LoVo (cell line): ENCODE results near the gene CCRL2.
"Not testable (repeated sequence)": the region's sequence is repeated elsewhere in the genome, so short reads cannot be mapped to it uniquely, and the experiment has no call there.

Source experiments
- DNase-seq: peaks from one replicate; pipeline ENCODE4 v3.0.0-alpha.2; 2016; ENCODE audit warnings: low spot score

CCRL2 gene

DNA sequence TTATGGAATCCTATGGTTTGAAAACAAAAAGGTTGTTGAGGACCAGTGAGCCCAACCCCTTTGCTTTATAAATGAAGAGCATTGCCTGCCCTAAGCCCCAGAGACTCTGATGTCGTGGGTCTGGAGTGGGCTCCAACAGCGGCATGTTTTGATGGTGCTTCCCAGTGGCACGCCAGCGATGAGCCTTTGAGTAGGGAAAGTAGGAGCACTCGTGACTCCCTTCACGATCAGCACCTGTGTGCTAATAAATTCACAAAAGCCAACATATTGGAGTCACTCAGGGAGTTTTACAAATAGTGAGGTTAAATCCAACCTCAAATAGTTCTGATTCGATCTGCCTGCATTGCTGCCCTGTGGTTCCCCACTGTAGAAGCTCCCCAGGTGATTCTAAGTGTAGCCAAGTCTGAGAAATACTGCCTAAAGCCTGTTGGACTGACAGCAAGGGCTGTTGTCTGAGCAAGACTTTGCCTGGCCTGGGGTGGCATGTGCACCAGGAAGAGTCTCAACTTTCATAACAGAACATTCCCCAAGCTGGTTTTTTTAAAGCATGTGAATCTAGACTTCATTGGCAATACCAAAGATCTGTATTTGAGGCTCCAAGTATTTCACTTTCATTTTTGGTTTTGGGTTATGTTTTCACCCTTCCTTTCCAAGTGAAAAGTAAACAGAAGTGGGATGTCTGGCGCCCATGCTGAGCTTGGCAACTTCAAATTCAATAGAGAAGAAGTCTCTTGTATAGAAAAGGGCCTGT, 26.4 kb upstream of the CCRL2 start:
- no peak for DNase-seq

DNA sequence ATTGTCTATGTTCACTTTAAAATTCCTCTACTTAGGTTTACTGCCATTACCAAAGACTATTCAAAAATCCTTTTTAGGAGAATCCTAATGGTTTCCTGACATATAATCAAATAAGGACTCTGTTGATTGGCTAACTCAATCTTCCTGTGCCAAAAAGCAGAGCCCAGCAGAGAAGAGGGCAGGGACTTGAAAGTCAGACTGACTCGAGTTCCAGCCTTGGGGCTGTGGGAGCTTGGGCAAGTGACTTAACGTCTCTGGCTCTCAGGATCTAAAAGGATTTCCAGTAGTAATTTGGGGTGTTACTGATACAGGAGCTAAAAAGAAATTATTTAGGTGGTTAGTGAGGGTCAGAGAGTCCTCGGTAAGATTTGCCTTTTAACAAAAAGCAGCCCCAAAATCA, 25.4 kb upstream of the CCRL2 start:
- no peak for DNase-seq

DNA sequence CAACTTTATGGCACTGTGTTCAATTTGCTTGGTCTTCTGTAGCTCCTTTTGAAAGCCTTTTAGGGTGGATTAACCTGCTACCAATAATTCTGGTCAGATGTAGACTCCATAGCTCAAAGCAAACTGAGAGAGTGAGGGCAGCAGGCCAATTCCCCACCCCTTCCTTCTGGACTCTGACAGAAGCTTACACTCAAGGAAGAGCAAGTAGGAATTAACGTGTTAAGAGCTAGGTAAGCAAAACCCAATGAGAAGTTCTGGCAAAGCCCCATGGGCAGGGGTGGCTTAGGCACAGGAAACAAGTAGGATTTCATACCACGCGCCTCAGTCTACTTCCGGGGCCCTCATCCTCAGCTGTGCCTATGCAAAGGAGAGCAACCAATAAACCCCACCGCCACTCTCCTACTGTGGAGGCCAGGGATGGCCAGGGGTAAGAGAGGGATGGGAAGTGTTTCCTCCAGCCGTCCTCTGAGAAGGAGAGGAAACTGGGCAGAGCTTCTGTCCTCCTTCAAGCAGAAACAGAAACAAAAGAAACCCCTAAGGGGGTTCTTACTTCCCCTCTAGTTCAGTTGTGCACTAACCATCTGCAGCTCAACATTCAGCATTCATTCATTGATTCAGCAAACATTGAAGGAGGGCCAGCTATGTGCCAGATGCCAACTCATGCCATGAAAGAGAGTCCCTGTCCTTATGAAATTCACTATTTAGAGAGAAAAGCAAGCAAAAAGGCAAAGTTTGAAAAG, 23.7 kb upstream of the CCRL2 start:
- no peak for DNase-seq

DNA sequence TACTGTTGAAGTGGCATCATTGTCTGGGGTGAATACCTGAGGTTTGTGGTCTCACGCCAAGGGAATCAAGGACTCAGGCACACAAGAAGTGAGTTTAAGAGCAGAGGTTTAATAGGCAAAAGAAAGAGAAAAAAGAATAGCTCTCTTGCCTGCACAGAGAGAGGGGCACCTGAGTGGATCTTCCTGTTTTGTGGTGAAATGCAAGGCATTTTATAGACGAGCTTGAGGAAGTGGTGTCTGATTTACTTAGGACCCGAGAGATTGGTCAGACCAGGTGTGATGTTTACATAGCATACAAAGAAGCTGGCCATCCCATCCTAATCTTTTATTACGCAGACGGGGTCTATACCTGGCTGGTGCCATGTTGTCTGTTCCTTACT, 23.1 kb upstream of the CCRL2 start:
- no peak for DNase-seq

DNA sequence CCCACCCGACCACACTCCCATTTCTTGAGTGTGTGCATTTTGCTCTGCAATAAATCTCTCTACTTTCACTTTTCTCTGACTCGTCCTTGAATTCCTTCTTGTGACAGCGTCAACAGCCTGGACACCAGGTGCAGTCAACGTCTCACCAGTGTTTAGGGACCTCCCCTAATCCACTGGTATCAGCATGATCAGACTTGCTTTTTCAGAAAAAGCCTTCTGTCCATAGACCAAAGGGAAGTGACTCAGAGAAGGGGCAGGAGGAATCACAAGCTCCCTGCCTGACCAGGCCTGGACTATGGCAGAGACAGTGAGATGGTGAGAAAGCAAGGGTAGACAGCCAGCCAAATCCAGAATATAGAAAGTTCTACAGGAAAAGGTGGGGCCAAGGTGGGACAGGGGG, 20.9 kb upstream of the CCRL2 start:
- peak; percentile 53 for DNase-seq

DNA sequence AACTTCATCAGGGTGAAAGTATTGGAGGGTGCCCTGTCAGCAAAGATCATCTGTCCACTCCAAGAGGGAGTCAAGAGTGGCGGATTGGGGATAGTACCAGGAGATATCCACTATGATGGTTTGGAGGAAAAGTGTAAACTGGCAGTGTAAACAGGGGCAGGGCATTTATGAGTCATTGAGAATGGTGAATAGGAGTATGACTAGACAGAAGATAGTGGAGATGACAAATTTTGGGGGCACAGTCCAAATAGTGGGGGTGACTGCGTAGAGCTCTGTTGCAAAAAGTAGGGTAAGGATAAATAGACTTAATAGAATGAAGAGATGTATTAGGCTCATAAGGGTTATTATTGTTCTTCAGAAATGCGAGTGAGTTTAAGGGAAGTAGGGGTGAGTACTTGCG, 18.2 kb upstream of the CCRL2 start:
- DNase-seq, result not testable (repeated sequence)

DNA sequence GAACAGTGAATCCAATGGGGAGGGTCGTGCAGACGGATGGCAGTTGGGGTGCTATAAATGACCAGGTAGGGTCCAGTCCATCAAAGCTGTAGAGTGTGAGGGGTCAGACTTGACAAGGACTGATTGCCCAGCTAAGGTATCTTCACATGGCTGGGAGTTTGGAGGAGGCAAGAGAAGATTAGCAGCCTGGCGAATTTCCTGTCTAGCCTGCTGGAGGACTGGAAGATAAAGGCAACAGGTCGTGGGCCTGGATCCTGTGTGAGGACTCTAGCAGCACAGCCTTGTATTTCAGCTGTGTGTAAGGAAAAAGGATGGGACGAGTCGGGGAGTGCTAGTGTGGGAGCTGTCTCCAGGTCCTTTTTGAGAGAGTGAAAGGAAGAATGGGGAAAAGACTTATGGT, 17.8 kb upstream of the CCRL2 start:
- DNase-seq, result no peak

DNA sequence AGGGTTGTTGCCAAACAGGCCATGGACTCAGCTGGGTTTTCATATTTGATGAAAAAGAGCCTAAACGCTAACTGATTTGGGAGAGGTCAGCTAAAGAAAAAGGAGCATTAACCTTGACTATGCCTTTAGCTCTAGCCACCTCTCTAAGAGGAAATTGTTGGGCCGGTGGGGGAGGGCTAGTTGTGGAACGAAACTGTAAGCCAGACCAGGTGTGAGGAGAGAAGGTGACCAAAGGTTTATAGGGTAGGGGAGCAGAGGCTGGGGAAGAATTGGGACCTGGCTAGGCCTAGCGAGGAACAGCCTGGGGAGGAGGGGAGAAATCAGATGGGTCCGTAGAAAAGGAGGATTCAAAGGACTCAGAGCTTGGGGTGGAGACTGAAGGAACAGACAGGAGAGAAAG, 15.5 kb upstream of the CCRL2 start:
- DNase-seq, result not testable (repeated sequence)

DNA sequence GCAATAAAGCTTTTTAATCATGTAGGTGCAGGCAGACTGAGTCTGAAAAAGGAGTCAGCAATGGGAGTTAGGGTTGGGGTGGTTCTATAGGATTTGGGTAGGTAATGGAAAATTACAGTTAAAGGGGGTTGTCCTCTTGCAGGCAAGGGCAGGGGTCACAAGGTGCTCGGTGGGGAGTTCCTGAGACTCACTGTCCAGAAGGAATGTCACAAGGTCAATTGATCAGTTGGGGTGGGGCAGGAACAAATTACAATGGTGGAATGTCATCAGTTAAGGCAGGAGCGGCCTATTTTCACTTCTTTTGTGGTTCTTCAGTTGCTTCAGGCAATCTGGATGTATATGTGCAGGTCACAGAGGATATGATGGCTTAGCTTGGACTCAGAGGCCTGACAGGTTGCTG, 14.0 kb upstream of the CCRL2 start:
- DNase-seq, result no peak

DNA sequence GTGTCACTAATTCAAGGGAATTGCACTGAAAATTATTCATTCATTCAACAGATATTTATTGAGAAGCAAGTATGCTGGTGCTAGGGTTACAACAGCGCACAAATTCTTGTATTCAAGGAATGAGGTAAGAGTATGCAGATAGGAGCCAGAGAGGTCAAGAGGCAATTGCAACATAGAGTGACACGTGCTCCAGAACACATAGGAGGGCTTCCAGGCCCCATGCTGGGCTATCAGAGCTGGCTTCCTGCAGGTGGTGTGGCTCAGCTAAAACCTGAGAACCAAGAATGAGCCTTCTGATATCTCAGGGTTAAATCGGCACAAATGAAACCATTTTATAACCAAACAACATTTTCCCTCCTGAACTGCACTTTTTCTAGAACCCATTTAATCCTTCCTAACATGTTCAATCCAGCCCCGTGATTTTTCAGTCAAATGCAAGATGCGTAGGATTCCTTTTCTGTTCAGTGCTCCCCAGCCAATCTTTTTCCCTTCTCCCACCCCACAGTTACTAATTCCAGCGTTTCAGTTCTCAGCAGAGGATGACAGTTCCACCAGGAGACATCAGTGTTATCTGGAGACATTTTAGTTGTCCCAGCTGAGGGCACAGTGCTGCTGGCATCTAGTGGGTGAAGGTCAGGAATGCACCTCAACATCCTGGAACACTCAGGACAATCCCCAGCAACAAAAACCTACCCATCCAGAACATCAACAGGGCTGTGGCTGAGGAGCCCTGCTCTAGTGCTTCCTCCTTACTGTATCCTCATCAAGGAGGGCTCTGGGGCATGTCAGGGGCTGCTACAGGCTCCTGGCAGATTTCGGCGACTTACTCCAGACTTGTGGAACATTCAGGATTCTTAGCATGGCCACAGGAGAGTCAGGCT, 13.3 kb upstream of the CCRL2 start:
- DNase-seq, result no peak

DNA sequence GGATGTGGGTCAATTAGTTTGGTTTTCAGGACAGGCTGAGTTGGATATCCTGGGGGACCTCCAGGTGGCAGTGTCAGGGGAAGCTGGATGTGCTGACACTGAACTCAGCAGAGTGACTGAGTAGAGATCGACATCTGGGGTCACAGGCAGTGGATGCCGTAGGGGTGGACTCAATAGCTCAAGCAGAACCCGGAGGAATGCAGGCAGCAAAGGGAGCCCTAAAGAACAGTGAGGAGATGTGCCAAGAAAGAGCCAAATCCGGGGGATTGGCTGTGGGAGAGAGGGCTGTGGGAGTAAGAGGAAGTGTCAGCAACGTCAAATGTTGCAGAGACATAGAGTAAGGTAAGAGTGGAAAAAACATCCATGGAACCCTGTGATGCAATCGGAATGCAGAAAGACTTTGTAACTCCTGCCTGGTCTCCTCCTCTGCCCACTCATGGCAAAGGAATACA, 11.8 kb upstream of the CCRL2 start:
- DNase-seq, result no peak

DNA sequence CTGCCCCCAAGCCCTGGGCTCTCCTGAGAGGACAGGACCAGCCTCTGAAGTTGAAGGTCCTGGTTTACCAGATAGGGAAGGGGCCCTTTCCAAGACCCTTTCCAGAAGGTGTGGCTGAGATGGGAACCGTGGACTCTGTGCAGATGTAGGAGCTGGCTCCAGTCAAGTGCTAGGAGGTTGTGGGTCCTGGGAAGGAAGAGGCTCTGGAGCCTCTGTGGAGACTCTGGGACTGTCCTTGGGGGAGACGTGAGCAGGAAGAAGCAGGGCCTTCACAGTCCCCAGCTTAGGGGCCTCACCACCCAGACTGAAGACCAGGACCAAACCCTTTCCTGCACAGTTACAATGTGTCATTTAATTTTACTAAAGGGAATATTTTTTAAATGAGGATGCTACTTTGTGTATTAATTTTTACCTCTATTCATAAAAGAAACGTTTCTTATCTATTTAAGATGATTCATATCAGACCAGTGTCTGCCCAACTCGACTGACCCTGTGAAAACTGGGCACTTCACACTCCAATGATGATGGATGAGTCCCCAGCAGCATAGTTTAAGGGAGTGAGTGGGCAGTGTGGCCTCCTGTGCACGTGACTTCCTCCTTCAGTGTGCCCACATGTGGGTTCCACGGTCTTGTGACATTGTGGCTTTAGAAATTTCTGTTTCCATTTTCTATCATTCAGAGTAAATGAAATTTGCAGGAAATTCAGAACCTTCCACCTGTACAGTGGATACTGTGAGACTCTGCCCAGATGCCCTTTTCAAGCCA, 11.1 kb upstream of the CCRL2 start:
- no peak for DNase-seq

DNA sequence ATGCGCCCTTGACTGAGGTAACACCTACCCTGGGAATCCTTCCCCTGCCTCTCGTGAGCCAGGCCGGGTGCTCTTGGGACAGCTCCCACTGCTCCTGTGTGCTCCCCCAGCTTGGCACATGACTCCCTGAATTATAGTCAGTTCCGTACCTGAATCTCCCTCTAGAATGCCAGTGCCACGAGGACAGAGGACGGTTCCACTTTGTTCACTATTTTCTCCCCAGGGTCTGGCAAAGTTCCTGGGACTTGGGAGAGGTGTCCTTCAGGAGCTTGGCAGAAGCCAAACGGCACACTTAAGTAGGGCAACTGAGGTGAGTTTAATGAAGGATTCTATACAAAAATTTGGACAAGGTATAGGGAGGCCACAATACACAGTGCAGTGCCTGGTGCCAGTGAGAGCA, 9.9 kb upstream of the CCRL2 start:
- no peak for DNase-seq

DNA sequence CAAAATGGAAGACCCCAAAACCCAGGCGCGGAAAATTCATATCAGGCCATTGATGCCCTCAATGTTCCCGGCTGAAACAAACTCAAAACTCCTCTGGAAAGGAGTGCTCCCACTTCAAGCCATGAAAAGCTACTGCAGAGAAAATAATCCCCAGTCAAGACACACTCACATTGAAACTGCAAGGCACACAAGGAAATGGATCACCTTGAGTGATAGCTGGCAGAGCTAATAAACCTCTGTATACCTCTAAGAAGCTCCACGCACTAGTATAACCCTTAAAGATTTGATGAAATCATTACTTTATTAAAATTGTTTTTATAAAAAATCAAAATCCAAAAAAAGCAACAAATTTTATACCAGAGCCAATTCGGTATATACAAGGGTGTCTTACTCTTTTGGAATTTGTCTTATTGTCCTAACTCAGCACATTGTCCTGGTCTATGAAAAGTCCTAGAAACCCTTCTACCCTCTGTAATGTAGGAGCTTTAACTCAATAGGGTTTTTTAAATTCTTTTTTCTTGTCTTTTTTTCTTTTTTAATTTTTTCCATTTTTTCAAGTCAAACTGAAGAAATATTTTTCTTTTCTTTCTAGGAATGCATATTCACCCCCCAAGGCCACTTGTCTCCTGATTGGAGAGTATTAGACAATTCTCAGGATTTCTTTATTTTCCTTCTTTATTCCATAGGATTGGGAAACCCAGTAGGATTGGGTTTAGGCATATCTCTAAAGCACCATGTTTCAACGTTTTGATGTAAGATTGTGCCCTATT, 8.7 kb upstream of the CCRL2 start:
- DNase-seq, result no peak

DNA sequence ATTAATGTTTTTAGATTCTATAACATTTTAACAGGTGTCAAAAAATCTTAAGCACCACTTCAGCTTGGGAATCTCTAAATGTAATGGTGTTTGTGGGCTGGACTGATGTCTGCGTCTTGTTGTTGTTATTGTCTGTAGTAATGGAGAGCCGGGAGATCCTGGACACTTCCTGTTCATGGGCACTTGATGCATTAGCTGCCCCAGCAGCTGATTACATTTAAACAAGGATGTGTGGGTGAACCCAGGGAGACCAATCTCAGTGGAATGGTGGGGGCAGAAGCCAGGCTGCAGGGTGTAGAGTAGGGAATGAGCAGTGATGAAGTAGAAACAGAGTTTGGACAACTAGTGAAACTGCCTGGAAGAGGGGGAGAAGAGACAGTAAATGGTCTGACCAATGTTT, 8.0 kb upstream of the CCRL2 start:
- DNase-seq, result no peak

DNA sequence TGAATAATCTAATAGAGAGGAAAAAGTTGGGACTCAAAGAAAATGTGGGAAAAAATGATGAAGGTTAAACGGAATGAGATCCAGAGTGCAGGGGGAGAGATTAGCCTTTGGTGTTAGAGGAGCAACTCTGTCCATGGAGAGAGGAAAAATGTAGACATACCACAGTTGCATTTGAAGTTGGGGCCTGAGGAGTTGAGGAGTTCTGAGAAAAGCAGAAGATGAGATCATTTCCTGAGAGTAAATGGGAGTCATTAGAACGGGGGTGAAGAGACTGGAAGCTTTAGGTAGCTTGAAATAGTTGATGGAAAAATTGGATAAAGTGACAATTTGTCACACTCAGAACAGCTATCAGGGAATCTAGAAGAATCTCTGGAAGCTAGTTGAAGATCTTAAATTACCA, 7.5 kb upstream of the CCRL2 start:
- no peak for DNase-seq

DNA sequence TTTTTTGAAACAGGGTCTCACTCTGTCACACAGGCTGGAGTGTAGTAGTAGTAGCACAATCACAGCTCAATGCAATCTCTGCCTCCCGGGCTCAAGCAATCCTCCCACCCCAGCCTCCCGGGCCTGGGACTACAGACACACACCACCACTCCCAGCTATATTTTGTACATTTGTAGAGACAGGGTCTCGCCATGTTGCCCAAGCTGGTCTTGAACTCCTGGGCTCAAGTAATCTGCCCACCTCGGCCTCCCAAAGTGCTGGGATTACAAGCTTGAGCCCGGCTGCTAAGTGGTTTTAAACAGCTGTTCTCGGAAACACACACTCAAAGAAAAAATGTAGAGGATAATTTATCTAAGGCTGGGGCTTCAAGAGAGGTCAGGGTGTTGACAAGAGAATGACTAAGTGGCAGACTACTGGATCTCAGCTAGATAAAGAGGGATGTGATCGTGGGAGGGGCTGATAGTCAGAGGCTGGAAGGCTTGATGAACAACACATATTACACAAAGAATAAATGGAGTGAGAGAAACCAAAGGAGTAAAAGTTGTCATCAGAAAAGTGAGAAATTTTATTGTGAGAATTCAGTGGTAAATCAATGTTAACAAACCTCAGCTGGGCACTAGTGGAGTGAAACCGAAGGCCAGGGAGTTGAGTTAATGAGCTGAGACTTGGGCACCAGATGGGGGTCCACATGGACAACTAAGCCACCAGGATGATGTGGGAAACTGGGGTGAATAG, 6.9 kb upstream of the CCRL2 start:
- no peak for DNase-seq

DNA sequence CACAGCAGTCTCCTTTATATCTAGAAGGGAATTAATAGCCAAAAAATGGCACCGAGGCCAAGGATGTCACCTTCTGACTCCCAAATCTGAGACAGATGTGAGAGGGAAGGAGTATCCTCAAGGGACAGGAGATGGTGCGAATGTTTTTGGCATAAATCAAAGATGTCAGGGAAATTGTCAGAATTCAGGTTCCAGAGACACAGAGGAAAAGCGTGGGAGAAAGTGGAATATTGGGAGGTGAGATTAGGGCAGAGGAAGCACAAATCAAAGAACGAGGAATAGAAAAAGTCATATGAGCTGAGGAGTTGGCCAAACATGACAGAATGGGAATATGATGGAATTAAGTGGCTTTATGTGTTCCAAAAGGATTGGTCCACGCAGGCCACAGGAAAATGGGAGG, 6.2 kb upstream of the CCRL2 start:
- no peak for DNase-seq

DNA sequence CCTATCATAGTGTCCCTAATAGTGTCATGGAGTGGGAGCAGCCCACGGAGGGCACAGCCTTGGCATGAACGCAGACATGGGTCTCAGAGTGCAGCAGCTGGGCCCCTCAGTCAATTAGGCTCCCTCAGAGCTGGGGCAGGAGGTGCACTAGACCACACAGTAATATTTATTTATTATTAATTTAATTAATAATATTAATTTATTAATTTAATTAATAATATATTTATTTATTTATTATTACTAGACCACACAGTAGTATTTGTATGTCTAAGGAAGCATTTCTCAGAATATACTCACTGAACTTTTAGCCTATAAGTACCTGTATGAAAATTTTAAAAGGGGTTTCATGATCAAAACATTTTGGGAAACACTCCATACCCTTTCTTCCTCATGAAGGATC, 5.5 kb upstream of the CCRL2 start:
- no peak for DNase-seq

DNA sequence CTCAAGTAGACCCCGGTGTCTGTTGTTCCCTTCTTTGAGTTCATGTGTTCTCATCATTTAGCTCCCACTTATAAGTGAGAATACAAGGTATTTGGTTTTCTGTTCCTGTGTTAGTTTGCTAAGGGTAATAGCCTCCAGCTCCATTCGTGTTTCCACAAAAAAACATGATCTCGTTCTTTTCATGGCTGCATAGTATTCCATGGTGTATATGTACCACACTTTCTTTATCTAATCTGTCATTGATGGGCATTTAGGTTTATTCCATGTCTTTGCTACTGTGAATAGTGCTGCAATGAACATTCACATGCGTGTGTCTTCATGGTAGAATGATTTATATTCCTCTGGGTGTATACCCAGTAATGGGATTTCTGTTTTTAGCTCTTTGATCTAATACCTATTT, 4.2 kb upstream of the CCRL2 start:
- DNase-seq, result not testable (repeated sequence)
